Naive thymus-derived CD4-positive, alpha-beta T cell (primary cell): Measurements from ENCODE around the gene CSTPP1. TPM values are rescaled to one million over a fixed set of nuclear protein-coding genes. Genes with fewer than 3 reads are reported as not detected.

Experiments used
- ATAC-seq: fragments of 150-1000 bp; cut with Tn5 transposase; 2 replicates; pipeline ENCODE4 v1.10.0; 2021; ENCODE audit warnings: mild to moderate bottlenecking, moderate library complexity
- CTCF ChIA-PET: fragments of 350-600 bp; sonication (Branson Sonifier 250); formaldehyde crosslinking; loops from one replicate; lab custom pipeline; 2021; ENCODE audit warnings: antibody characterized with exemption; lab: Charles Lee
- POLR2A ChIA-PET: fragments of 350-600 bp; sonication (Branson Sonifier 250); formaldehyde crosslinking; loops from one replicate; lab custom pipeline; 2021; ENCODE audit warnings: antibody characterized with exemption, inconsistent platforms; lab: Charles Lee
- DNase-seq, 9 donors: peaks; one replicate each; pipeline versions ENCODE4 v3.0.0 to v3.0.0-alpha.2; 2020 to 2022; ENCODE audit warnings: mixed read lengths in 1 of 9
- H3K27ac ChIP-seq: one replicate; pipeline ENCODE4 v1.7.0; 2013; ENCODE audit warnings: mild to moderate bottlenecking, low read depth, low read length, moderate library complexity
- H3K27me3 ChIP-seq, 2 donors: one replicate each; pipeline ENCODE4 v1.7.0; 2013; ENCODE audit warnings: low read length in 2 of 2, mild to moderate bottlenecking in 2 of 2, moderate library complexity in 2 of 2; ENCODE audit not compliant: control insufficient read depth in 2 of 2, insufficient read depth in 2 of 2
- H3K36me3 ChIP-seq, 3 experiments: 1 replicate in 2 of 3; 2 replicates in 1 of 3; pipeline ENCODE4 v1.7.0; 2013; ENCODE audit warnings: low read length in 3 of 3, mild to moderate bottlenecking in 3 of 3, moderate library complexity in 1 of 3; ENCODE audit not compliant: insufficient read depth in 3 of 3, control insufficient read depth in 2 of 3
- H3K4me1 ChIP-seq, 2 donors: one replicate each; pipeline ENCODE4 v1.7.0; 2013; ENCODE audit warnings: low read length in 2 of 2, mild to moderate bottlenecking in 2 of 2, moderate library complexity in 1 of 2; ENCODE audit not compliant: control insufficient read depth in 2 of 2, insufficient read depth in 2 of 2
- H3K4me3 ChIP-seq: 2 replicates; pipeline ENCODE4 v1.7.0; 2013; ENCODE audit warnings: mild to moderate bottlenecking, low read length
- H3K9me3 ChIP-seq, 3 experiments: 1 replicate in 2 of 3; 2 replicates in 1 of 3; pipeline ENCODE4 v1.7.0; 2013; ENCODE audit warnings: low read length in 3 of 3; ENCODE audit not compliant: control insufficient read depth in 2 of 3
- H3K27ac Mint-ChIP-seq, 9 donors: one replicate each; pipeline ENCODE4 v1.8.0; 2020 to 2022; ENCODE audit warnings: mixed read lengths in 9 of 9, mild to moderate bottlenecking in 8 of 9, moderate library complexity in 5 of 9, inconsistent platforms in 2 of 9
- H3K27me3 Mint-ChIP-seq, 5 donors: one replicate each; pipeline ENCODE4 v1.8.0; 2021 to 2022; ENCODE audit warnings: mixed read lengths in 5 of 5, mild to moderate bottlenecking in 1 of 5
- H3K36me3 Mint-ChIP-seq, 5 donors: one replicate each; pipeline ENCODE4 v1.8.0; 2020 to 2022; ENCODE audit warnings: mixed read lengths in 5 of 5, mild to moderate bottlenecking in 3 of 5, inconsistent platforms in 1 of 5
- H3K4me1 Mint-ChIP-seq, 7 donors: one replicate each; pipeline ENCODE4 v1.8.0; 2020 to 2022; ENCODE audit warnings: mixed read lengths in 7 of 7, mild to moderate bottlenecking in 3 of 7, inconsistent platforms in 1 of 7
- H3K4me3 Mint-ChIP-seq, 10 donors: one replicate each; pipeline ENCODE4 v1.8.0; 2020 to 2022; ENCODE audit warnings: mild to moderate bottlenecking in 10 of 10, mixed read lengths in 10 of 10, moderate library complexity in 6 of 10, inconsistent platforms in 2 of 10
- H3K9me3 Mint-ChIP-seq, 11 donors: one replicate each; pipeline ENCODE4 v1.8.0; 2020 to 2022; ENCODE audit warnings: mixed read lengths in 11 of 11, mild to moderate bottlenecking in 4 of 11, inconsistent platforms in 1 of 11, moderate library complexity in 1 of 11
- intact Hi-C, 2 donors: fragments of 100-400 bp; cut with micrococcal nuclease; formaldehyde crosslinking; loops; one replicate each; pipeline ENCODE4 v1.15.1; 2023
- polyA plus RNA-seq, 2 donors: library from polyadenylated mRNA; unstranded; fragments of 300-500 nt; fragmentation: Illumina TruSeq; gene quantifications; one replicate each; pipeline ENCODE4 v1.2.3, GENCODE V29; 2021
- total RNA-seq, 6 experiments: library from RNA in 5 of 6; stranded (reverse) in 5 of 6; gene quantifications; 1 replicate in 5 of 6; 2 replicates in 1 of 6; pipeline ENCODE4 v1.2.3 and lab custom pipeline; 2021 to 2026

The CSTPP1 gene, protein sequence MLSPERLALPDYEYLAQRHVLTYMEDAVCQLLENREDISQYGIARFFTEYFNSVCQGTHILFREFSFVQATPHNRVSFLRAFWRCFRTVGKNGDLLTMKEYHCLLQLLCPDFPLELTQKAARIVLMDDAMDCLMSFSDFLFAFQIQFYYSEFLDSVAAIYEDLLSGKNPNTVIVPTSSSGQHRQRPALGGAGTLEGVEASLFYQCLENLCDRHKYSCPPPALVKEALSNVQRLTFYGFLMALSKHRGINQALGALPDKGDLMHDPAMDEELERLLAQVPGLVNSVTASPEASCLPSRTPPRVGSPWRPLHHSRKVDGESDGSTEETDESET
- total RNA-seq (10 to 100 TPM in 4 of 5 experiments, 1 to 10 TPM in 1; 9.3 to 18.6 (median 16.1) TPM), polyA plus RNA-seq (10 to 100 TPM; 15.2 to 17.0 TPM), total RNA-seq (lab: John Stamatoyannopoulos, UW) (6.9 reads per million, percentile 29 among the genes with 10 or more reads in this experiment)

DNA sequence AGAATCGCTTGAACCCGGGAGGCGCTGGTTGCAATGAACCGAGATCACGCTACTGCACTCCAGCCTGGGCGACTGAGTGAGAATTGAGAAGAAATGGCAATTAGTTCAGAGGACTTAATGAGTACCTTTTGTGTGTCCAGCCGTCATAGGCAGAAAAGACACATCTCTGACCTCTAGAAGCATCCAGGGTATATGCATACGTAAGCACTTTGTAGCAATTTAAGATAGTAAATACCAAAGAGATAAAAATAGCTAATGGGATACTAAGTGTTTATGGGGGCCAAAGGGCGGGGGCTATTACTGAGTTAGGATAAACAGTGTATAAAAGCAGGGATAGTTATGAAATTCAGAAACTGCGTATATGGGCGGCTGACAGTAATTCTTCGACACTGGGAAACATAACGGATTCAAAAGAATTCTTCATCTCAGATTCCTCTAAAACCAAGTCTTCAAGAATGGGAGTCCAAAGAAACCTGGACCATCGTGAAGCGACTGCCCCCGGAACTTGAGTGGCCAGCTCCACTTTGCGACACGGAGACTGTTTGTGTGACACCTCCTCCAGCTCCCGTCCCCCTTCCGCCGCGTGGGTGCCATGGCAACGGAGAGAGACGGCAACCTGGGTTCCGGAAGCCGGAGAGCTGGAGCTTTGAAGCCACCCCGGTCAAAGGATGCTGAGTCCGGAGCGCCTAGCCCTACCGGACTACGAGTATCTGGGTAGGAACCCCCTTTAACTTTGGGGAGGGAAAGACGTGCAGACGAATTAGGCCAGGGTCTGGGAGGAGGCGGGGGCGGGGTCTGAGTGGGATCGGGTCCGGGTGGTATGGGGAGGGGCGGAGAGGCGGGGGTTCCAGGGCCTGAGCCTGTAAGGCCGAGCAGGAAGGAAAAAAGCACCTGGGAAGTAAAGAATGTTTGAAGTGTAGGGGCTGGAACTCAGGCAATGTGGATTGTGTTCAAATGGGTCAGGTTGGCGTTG, at the start of gene CSTPP1:
Gene CSTPP1 (plus strand): TSS at position 624 of the 973 bp plus-strand sequence. CDS start 45 bp downstream, at position 669.
- Histone ChIP-seq H3K27ac (peak within 1 kb of the TSS; percentile 72), H3K9me3 (no peaks in the 10 kb centered on the region), H3K4me3 (peak within 1 kb of the TSS; percentile 76), H3K27me3 (no peaks in the 10 kb centered on the region), H3K4me1 (peaks cover 0 to 11% of the 10 kb centered on the region in 2 donors), H3K36me3 (no peaks in the 10 kb centered on the region)
- intact Hi-C loops = loop anchor here (1.0 to 10.0 kb wide), 17 partner anchors 16 to 1019 kb away; partner anchors contain the start of genes ARHGAP1 (in 2 of the 2), KBTBD4 (in 2 of the 2), SLC39A13 (in 2 of the 2) and ACP2 (in 1 of the 2)
- CTCF ChIA-PET = interaction anchor here (1.3 to 2.0 kb wide), 2 partner anchors 216 to 218 kb away, joined by 6 to 7 read pairs; no protein-coding TSS in a partner anchor
- DNase-seq (peak; percentile 80 to 92 (median 89)), ATAC-seq (peak; percentile 99)
- Mint-ChIP-seq H3K4me1 (peaks cover 5 to 24% (median 21%) of the 10 kb centered on the region in 7 donors), H3K27ac (peak within 1 kb of the TSS; percentile 89 to 98 (median 92)), H3K4me3 (peak within 1 kb of the TSS; percentile 86 to 100 (median 92)), H3K36me3 (peaks cover 0 to 5% (median 0%) of the 10 kb centered on the region in 5 donors), H3K9me3 (peaks cover 0 to 3% (median 0%) of the 10 kb centered on the region in 11 donors), H3K27me3 (peaks cover 8 to 19% (median 9%) of the 10 kb centered on the region in 5 donors)
- POLR2A ChIA-PET = interaction anchor here (0.8 to 1.5 kb wide), 6 partner anchors 12 to 642 kb away, joined by 3 to 7 read pairs (median 3); partner anchors contain the start of genes ACP2, KBTBD4 and NDUFS3

DNA sequence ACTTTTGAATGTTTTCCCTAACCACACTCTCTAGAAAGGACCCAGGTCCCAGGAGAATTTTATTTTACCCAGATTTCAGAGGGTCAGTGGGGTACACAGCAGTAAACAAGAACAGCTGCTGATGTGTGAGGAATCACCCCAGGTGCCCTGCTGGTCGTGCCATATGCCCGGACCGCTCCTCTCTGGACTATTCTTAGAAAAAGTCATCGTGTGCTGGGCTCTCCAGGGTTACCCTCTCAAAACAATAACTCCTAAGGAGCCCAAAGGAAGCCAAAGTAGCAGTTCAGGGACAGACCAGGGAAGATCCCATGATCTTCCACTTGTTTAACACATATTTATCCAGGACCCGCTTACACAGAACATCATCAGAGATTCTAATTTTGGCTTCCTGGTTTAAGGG, 47.9 kb upstream of the CSTPP1 start:
- H3K4me3 Mint-ChIP-seq = no peak overlapping the region
- Histone ChIP-seq H3K9me3 (no peaks in the 10 kb centered on the region), H3K27me3 (no peaks in the 10 kb centered on the region), H3K36me3 (no peaks in the 10 kb centered on the region), H3K4me3 (no peak overlapping the region), H3K4me1 (no peaks in the 10 kb centered on the region), H3K27ac (no peak overlapping the region)
- DNase-seq = no peak
- H3K27me3 Mint-ChIP-seq = peaks cover 0 to 11% (median 3%) of the 10 kb centered on the region in 5 donors
- POLR2A ChIA-PET = no interaction called here
- no peaks in the 10 kb centered on the region for H3K9me3 Mint-ChIP-seq
- ATAC-seq = no peak
- no peaks in the 10 kb centered on the region for H3K36me3 Mint-ChIP-seq
- no peak overlapping the region for H3K27ac Mint-ChIP-seq
- peaks cover 0 to 6% (median 0%) of the 10 kb centered on the region in 7 donors for H3K4me1 Mint-ChIP-seq
- CTCF ChIA-PET = interaction anchor here (0.5 to 3.8 kb wide), 4 partner anchors 258 to 274 kb away, joined by 3 to 20 read pairs (median 5); no protein-coding TSS in a partner anchor
- intact Hi-C loops = loop anchor here (1.0 to 2.0 kb wide), 5 partner anchors 265 to 566 kb away; no protein-coding TSS in a partner anchor

DNA sequence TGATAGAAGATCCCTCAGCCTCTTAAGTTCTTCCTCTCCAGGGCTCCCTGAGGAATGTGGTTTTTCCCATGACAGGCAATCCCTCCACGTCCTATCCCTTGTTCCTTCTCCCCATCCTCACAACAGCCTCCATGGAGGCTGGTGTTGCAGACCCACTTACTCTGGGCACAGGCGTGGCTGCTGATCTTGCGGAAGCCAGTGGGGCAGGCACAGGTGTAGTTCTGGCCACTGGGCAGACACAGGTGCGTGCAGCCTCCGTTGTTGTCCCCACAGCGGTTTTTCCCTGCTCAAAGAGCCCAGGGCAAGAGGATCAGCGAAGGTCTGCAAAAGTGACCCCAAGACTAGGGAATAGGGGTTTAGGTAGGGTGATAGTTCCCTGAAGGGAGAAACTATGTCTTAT, 47.3 kb upstream of the CSTPP1 start:
- DNase-seq (peak in 1 of 9 donors; percentile 2), ATAC-seq (no peak)
- H3K36me3 ChIP-seq = no peaks in the 10 kb centered on the region
- Mint-ChIP-seq H3K27ac (no peak overlapping the region), H3K27me3 (peaks cover 0 to 7% (median 0%) of the 10 kb centered on the region in 5 donors), H3K4me3 (no peak overlapping the region), H3K36me3 (no peaks in the 10 kb centered on the region), H3K4me1 (peaks cover 0 to 6% (median 0%) of the 10 kb centered on the region in 7 donors), H3K9me3 (no peaks in the 10 kb centered on the region)
- H3K27ac ChIP-seq = no peak overlapping the region
- H3K4me1 ChIP-seq = no peaks in the 10 kb centered on the region
- ChIA-PET POLR2A (no interaction called here), CTCF (interaction anchor here (0.5 to 3.8 kb wide), 3 partner anchors 257 to 273 kb away, joined by 3 to 20 read pairs (median 5); no protein-coding TSS in a partner anchor)
- H3K9me3 ChIP-seq = no peaks in the 10 kb centered on the region
- H3K27me3 ChIP-seq = no peaks in the 10 kb centered on the region
- intact Hi-C loops = loop anchor here (1.0 to 2.0 kb wide), 5 partner anchors 264 to 565 kb away; no protein-coding TSS in a partner anchor
- H3K4me3 ChIP-seq = no peak overlapping the region

DNA sequence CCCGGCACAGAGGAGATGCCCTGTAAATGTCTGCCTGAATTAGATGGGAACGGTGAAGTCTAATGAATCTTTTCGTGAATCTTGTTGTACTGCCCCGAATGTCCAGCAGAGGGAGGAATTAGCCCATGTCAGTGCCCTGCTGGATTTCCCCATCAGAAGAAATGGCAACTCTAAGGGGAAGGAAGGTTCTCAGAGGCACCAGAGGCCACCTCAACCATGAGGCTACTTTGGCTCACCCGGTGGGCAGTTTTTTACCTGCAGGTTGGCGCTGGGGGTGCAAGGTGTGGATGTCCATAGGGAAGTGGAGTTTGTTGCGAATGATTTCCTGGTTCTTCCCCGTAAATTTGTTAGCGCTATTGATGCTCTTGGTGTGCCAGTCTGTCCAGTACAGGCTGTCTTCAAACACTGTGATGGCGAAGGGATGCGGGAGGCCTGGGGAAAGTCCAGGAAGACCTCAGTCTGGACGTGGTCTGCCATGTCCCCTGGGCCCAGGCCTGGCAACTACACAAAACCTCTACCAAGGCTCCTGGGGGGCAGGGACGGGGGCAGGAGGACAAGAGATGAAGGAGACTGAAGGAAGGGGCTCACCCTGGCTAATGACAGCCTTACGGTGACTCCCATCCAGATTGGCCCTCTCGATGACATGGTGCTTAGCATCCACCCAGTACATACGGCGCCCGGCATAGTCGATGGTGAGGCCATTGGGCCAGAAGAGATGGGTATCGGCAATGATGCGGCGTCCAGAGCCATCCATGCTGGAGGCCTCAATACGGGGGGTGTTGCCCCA, 46.7 kb upstream of the CSTPP1 start:
- Histone ChIP-seq H3K4me3 (no peak overlapping the region), H3K27ac (no peak overlapping the region), H3K36me3 (no peaks in the 10 kb centered on the region), H3K4me1 (no peaks in the 10 kb centered on the region), H3K27me3 (no peaks in the 10 kb centered on the region), H3K9me3 (no peaks in the 10 kb centered on the region)
- intact Hi-C loops = loop anchor here (1.0 to 2.0 kb wide), 5 partner anchors 263 to 564 kb away; no protein-coding TSS in a partner anchor
- no peak overlapping the region for H3K4me3 Mint-ChIP-seq
- peaks cover 0 to 6% (median 0%) of the 10 kb centered on the region in 7 donors for H3K4me1 Mint-ChIP-seq
- H3K36me3 Mint-ChIP-seq = no peaks in the 10 kb centered on the region
- DNase-seq (peak; percentile 40 to 80 (median 72)), ATAC-seq (peak; percentile 95)
- no peak overlapping the region for H3K27ac Mint-ChIP-seq
- H3K9me3 Mint-ChIP-seq = no peaks in the 10 kb centered on the region
- ChIA-PET POLR2A (no interaction called here), CTCF (interaction anchor here (2.5 to 5.4 kb wide), 2 partner anchors 264 to 267 kb away, joined by 6 to 34 read pairs; no protein-coding TSS in a partner anchor)
- peaks cover 0 to 7% (median 0%) of the 10 kb centered on the region in 5 donors for H3K27me3 Mint-ChIP-seq

DNA sequence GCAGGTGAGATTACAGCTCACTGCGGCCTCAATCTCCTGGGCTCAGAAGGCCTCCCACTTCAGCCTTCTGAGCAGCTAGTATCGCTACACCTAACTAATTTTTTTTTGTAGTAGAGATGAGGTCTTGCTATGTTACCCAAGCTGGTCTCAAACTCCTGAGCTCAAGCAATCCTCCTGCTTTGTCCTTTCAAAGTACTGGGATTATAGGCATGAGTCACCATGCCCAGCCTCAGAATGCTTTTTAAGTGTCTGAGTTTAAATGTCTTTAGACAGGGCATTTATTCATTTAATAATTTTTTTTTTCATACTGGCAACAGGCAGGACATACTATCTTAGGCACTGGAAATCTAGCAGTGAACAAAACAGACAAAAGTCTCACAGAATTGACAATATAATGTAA, 45.9 kb upstream of the CSTPP1 start:
- POLR2A ChIA-PET = no interaction called here
- H3K4me1 ChIP-seq = no peaks in the 10 kb centered on the region
- Mint-ChIP-seq H3K9me3 (no peaks in the 10 kb centered on the region), H3K27ac (no peak overlapping the region), H3K4me3 (no peak overlapping the region), H3K4me1 (peaks cover 0 to 6% (median 0%) of the 10 kb centered on the region in 7 donors), H3K27me3 (peaks cover 0 to 7% (median 0%) of the 10 kb centered on the region in 5 donors), H3K36me3 (no peaks in the 10 kb centered on the region)
- CTCF ChIA-PET = interaction anchor here (0.6 to 5.4 kb wide), 7 partner anchors 25 to 349 kb away, joined by 3 to 34 read pairs (median 4); no protein-coding TSS in a partner anchor
- no peaks in the 10 kb centered on the region for H3K9me3 ChIP-seq
- intact Hi-C loops = no loop called here
- H3K27me3 ChIP-seq = no peaks in the 10 kb centered on the region
- H3K36me3 ChIP-seq = no peaks in the 10 kb centered on the region
- DNase-seq (no peak), ATAC-seq (no peak)
- H3K27ac ChIP-seq = no peak overlapping the region
- no peak overlapping the region for H3K4me3 ChIP-seq
